Pons (tissue), 1 donor: ENCODE results near the gene DENND1C.
A peak's percentile ranks its signal among the peaks of the same experiment; 100 is the strongest.

Source experiments
- DNase-seq: peaks from one replicate; pipeline ENCODE4 v3.0.0-alpha.2; 2016; ENCODE audit warnings: low spot score

DENND1C gene

DNA sequence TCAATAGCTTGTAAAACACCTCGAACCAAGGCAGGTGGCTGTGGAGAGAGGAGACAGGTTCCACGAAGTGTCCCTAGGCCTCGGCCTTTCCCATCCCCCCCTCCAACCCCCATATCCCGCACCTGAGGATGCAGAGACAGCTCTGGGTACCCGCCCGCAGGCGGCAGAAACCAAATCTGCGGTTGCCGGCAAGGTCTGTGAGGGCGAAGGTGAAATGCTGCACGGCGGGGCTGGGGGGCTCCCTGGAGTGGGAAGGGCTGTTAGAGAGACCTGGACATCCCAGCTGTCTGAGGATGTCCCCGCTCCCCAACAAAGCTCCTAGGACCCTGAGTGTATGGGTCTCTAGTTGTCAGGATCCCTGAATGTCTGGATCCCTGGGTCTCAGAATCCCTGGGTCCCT, 2.8 kb downstream of the DENND1C start:
- DNase-seq = no peak

DNA sequence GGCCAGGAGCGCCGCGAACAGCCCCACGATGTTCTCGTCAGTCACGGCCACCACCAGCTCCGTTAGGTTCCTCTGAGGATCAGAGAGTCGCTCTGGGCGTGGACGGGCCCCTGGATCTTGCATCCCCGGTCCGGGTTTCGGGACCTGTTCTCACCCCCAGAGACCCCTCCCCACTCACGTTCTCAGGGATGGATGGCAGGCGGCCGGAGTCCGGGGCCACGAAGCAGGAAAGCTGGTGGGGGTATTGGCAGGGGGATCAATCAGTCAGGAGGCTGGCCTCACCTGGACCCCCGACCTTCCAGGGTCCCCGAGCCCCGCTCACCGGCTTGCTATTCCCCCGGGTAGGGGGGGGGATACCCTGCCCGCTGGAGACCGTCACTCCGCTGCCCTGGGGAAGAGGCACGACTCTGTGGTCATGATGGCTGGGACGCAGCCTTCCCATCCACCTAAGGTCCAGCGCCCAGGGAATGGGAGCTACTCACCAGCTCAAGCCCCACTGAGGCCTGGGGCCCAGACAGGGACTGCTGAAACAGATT, 4.6 kb downstream of the DENND1C start:
- no peak for DNase-seq

DNA sequence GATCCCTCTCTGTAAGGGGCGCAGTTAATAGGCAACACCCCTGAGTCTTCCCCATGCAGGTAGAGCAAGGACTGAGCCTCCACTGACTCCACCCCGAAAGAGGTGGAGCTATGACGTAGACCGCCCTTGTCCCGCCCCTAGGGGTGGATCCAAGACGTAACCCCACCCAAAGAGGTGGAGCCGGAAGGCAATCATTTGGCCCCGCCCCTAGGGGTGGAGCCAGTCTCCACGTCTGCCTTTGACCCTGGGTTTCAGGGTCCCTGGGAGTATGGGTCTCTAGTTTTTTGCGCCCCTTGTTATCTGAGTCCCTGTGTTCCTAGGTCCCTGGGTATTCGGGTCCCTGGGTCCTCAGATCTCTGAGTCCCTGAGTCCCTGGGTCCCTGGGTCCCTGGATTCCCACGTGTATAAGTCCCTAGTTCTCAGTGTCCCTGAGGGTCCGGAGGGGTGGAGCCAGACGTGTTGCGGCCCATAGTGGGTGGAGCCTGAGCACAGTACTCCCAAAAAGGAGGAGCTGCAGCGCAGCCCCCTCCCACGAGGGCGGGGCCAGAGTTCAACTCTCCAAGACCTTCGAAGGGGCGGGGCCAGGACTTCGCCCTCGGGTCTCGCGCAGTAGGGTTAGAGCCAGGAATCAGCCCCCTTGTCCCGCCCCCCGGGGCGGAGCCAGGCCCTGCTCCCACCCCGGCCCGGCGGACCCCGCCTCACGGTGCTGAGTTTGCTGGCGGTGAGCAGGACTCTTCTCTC, 5.3 kb downstream of the DENND1C start:
- DNase-seq = peak; percentile 74

DNA sequence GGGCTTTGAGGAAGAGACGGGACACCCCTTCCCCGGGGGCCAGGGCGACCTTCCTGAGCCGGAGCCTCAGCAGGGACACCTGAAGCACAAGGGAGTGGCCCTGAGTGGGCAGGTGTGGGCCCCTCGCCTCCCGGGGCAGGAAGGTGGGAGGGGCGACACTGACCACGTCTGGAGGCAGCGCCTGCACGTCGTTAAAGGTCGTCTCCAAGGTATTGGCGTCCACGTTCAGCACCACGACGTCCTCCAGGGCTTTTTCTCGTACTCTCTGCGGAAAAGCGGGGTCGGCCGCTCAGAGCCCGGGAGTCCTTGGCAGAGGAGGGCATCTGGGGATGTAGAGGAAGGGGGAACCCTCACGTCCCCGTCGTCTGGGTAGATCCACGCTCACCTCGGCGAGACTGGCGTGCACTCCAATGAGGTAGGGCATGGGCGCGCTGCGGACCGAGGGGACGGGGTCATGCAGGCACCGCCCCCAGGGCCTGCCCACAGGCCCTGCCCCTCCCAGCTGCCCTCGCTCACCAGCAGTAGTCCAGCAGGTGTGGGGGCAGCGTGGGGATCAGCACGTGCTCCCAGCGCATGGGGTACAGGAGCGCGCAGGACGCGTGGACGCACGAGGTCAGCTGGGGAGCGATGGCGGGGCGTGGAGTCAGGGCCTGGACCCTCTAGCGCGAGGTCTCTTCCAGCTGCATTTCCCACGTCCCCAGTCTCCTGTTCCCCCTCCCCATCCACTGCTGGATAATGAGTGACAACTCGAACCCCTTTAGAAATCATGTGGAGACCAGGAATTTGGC, 6.1 kb downstream of the DENND1C start:
- DNase-seq = no peak

DNA sequence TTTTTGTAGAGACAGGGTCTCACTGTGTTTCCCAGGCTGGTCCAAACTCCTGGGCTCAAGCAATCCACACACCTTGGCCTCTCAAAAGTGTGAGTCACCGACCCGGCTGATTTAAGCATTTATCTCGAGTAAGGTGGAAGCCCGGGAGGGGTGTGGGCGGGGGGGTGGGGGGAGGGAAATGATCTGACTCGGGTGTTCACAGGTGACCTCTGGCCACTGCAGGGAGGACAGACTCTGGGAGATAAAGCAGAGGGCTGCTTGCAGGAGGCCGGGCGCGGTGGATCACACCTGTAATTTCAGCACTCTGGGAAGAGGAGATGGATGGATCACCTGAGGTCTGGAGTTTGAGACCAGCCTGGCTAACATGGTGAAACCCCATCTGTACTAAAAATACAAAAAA, 7.9 kb downstream of the DENND1C start:
- no peak for DNase-seq

DNA sequence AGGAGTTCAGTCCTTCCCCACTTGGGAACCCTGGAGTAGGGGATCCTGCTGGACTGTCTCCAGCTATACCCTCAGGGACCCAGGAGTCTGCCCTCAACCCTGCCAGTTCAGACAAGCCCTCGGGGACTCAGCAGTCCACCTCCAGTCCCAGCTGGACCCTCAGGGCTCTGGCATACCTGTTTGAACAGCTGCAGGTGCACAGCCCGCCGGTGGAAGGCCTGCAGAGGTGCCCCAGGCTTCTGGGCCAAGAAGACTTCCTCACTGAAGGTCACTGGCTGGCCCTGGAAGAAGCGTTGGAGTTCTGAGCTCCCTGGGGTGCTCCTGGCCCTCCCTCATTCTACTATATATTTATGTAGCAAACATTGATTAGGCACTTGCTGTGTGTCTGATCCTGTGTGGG, 8.9 kb downstream of the DENND1C start:
- no peak for DNase-seq

DNA sequence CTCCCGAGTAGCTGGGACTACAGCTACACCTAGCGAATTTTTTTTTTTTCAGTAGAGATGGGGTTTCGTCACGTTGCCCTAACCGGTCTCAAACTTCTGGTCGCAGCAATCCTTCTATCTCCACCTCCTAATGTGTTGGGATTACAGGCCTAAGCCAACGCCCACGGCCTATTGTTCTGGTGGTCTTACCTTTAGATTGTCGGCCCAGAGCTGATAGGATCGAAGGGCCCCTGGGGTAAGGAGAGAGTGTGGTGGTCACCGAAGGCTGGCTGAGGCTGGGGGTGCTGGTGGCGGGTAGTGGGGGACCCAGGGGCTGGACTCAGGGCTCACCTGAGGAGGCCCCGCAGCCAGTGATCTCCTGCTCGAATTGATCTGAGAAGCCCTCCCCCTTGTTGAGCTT, 10.5 kb downstream of the DENND1C start:
- DNase-seq = no peak

DNA sequence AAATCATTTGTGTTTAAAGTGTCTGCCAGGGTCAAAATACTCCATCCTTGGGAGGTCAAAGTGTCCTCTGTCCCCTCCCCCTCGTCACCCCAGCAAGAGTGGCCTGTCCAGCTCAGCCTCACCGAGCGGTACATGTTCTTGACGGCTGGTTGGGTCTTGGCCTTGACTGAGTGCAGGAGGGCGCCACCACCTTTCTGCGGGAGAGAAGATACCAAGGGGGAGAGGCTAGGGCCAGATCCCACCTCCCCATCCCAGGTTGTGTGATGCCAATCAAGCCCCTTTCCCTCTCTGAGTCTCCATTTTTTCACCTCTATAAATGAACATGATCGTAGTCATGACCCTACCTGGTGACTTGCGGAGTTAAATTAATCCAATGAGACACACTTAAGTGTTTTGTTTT, 11.4 kb downstream of the DENND1C start:
- no peak for DNase-seq

DNA sequence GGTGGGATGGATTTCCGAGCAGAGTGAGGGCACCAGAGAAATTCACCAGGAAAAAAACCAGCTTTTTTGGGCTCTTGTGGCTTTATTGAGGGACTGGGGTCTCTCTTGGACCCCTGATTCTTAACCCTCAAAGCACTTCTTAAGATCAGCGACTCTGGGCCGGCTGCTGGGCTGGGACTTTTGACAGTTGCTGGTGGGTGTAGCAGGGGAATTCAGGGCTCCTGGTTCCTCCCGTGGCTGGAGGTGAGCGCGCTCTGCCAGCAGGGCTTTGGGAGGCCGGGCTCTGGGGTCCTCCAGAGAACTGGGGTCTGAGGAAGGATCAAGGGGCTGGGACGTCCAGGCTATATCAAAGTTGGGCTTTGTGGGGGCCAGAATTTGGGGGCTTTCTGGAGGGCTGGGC, 14.2 kb downstream of the DENND1C start:
- DNase-seq = no peak

DNA sequence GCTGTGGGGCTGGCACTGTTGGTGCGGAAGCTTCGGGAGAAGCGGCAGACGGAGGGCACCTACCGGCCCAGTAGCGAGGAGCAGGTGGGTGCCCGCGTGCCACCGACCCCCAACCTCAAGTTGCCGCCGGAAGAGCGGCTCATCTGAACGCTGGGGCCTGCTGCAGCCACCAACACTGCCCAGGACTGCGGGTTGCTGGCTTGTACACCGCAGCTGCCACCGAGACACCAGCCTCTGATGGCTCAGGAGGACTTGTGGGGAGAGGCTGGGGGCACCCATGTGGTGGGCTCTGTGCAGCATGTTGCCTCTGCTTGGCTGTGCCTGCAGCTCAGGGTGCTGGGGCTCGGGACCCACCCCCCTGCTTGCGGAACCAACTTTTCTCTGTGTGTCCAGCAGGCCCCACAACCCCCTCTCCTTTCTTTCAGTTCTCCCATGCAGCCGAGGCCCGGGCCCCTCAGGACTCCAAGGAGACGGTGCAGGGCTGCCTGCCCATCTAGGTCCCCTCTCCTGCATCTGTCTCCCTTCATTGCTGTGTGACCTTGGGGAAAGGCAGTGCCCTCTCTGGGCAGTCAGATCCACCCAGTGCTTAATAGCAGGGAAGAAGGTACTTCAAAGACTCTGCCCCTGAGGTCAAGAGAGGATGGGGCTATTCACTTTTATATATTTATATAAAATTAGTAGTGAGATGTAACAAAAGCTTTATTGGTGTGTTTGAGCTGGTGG, 14.9 kb downstream of the DENND1C start:
- DNase-seq = no peak

DNA sequence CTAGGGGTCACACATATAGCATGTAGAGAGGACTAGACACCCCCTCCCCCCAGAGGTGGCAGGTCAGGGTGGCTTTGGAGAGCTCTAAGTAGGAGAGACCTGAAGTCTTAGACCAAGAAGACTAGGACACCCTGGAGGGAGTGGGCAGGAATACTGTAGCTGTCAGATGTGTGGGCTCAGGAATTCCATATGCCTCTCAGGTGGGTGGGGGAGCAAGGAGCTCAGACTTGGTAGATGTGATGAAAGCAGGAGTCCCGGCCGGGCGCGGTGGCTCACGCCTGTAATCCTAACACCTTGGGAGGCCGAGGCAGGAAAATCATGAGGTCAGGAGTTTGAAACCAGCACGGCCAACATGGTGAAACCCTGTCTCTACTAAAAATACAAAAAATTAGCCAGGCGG, 15.9 kb downstream of the DENND1C start:
- DNase-seq = no peak

DNA sequence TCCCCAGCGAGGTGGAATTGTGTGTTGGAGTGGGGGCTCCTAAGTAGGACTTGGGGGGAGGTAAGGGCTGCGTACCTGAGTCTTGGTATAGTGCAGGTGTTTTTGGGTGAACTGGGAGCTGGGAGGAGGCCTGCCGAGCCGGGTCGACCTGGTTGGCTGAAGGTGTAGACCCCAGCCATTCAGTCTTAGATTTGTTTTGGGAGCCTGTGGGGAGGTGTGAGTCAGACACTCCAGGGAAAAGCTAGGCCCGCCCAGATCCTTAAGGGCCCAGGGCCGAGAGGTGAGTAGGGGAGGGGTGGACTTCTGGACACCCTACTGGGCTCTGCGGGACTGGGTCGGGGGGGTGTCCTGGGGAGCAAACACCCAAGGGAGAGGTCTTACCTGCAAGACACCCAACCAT, 16.6 kb downstream of the DENND1C start:
- DNase-seq = no peak

DNA sequence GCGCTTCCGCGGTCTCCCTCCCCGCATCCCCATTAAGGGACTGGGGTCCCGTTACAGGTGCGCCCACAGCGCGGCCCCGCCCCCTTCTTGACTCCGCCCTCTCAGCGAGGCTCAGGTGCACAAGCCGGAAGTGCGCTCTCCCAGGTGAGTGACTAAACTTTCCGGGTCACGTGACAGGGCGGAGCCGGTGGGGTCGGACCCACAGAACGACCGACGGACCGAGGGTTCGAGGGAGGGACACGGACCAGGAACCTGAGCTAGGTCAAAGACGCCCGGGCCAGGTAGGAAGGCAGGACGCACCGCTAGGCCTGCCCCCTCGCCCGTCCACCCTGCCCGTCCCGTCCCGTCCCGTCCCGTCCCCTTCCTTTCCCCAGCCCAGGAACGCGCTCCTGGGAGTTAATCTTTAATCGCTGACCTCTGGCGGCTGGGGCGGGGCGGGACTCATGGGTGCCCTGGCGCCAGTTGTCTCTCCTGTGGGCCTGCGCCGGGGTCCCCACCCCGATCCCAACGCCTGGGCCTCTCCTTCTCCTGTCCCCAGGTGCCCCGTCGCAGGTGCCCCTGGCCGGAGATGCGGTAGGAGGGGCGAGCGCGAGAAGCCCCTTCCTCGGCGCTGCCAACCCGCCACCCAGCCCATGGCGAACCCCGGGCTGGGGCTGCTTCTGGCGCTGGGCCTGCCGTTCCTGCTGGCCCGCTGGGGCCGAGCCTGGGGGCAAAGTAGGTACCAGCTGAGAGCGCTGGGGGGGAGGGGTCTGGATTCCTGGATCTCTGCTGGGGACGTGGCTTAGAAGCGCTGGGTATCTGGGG, 17.3 kb downstream of the DENND1C start, which contains the start of gene CRB3:
TSS of gene CRB3 (plus strand) at position 202 of the 804 bp plus-strand sequence. CDS start at position 633, 431 bp downstream.
- no peak for DNase-seq

DNA sequence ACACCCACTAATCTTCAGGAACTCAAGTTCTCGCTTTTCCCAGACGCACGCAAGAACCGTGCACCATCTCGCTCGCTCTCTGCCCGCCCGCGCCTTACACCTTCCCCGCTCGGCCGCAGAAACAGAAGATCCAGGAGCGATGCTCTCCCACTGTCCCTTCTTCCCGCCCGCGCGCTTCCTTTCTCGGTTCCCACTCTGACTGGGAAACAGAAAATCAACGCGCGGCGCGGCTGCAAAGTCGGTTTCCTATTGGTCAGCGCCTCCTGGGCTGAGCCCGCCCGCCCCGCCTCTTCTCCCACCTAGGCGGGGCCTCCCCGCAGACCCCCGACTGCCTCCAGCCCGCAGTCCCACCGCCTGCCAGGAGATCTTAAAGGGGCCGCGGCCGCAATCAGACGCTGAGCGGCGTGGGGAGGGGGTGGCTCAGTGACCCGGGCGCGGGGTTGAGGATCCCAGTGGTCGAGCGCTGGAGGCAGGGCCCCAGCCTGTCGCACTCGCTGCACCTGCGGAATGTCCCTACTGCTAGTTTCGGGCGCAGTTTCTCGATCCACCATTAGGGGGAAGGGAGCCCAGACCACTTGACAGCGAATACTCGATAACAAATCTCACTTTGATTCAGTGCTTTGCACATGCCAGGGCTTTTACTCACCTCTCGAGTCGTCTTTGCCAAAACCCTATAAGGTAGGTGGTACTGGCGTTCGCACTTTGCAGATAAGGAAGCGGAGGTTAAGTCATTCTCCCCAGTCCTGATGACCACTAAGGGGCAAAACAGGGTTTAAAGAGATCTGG, 21.3 kb downstream of the DENND1C start:
- peak; percentile 97 for DNase-seq

DNA sequence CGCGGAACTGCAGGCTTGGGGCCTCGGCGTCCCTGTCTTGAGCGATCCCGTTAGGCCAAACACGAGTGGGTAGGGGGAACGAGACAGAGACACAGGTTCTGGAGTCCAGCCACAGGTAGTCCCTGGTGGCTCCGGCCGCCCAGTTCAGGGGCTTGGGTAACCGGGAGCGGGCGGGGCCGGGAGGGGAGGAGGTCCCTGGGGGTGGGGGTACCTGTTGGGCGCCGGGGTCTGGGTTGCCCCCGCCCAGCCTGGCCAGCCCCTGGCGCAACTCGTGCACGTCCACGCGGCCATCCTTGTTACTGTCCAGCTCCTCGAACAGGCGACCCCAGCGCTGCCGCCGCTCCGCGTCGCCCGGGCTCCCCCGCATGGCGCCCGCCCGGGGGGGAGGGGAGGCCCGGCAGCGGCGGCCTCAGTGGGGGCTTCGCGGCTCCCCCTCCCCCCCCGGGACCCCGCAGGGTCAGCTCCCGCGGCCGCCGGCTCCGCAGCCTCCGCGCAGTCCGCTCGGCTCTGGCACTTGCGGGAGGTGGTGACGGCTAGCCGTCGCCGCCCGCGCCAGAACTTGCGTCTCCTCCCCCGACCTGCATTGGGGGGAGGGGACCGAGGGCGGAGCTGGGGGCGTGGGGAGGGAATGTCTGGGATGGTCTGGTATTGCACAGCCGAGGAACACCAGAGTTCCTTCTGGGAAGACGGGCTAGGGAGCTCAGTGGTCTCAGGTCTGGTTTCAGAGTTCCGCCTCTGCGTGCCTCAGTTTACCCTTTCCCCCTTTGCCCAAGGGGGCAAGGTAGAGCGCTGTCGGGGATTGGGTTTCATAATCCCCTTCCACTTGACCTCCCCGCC, 22.1 kb downstream of the DENND1C start, which contains the start of gene SLC25A23:
TSS of gene SLC25A23 (minus strand) at position 531 of the 837 bp plus-strand sequence. CDS start at position 367, 164 bp downstream.
- no peak for DNase-seq

DNA sequence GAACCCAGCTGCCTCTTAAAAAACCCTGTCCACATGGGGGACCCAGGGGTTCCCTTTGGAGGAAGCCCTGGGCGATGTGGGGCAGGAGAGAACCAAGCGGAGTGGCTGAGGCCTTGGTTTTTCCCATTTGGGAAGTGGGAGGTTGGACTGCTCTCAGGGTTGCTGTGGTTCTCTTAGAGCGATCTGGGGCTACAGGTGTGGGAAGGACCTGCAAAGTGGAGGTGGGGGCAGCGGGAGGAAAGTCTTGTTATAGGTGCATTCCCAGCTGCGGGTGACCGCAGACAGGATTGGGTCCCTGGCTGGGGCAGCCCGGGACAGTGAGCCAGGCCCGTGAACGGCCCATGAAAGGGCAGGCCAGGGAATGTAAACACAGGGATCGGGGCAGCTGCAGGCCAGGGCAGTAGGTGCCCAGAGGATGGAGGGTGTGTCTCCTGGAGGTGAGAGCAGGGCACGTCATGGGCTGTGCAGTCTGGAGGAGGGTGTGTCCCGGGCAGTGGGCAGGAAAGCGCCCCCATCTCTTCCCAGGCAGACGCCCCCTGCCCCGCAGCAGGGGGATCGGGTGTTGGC, 22.8 kb downstream of the DENND1C start:
- DNase-seq = no peak

DNA sequence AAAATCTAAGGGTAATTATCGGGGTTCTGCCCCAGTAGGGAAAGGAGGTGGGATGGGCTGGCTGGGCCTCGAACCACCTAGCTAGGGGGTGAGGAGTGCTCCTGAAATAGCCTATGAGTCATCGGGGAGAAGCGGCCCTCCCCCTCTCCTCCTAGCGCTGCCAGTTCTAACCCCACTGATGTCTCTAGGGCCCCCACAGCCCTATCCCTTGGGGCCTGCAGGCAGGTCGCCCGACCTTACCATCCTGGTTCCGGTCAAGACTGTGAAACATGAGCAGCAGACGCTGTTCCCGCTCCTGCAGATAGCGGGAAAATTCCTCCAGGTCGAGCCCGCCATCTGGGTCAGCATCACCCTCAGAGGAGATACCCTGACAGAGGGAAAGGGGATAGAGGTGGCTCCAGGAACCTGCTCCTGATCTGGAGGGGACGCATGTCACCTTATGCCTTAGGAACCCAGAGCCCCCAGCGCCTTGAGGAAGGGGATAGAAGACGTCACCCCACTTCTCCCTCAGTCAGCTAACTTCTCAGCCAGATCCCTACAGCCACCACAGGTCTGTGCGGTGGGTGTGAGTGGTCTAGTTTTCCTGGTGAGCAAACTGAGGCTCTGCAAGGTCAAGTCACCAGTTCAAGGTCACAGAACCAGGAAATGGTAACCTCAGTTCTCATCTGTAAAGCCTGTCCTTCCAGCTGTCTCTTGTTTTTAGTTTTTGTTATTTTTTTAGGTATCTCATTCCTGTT, 23.5 kb downstream of the DENND1C start:
- no peak for DNase-seq

DNA sequence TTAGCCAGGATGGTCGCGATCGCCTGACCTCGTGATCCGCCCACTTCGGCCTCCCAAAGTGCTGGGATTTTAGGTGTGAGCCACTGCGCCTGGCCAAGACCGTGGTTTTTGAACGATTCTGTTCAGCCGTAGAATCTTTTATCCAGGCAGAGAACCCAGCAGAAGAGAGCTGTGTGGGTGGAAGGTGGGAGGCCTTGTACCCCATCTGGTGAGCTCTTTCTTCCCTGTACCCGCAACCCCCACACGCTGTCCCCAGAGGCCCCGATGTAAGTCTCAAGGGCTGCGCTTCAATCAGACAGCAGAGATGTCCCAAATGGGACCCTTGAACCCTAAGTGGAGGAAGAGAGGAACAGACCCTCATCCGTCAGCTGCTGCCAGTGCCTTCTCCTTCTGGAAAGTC, 25.7 kb downstream of the DENND1C start:
- no peak for DNase-seq
